ENCODE measurements around the gene PLP2. TPM values are rescaled to one million over a fixed set of nuclear protein-coding genes. Genes with fewer than 3 reads are reported as not detected.

PLP2 gene
- total RNA-seq, 2 donors from 2014 or later, result 19.4 to 30.1 TPM

- DNase-seq (peak; percentile 86 to 90 (median 88)), ATAC-seq (peak; percentile 94)
- intact Hi-C loops (cut with DNase I), result no loop called here
- WGBS, 2 donors, result 0 to 1% methylated on average over 6 to 45 of the region's 65 CpGs
- Histone ChIP-seq H3K27me3 (no peaks in the 10 kb centered on the region), H3K4me1 (peaks cover 10% of the 10 kb centered on the region), H3K9me3 (no peaks in the 10 kb centered on the region), H3K27ac (peak overlapping the region; percentile 77 to 96 (median 90)), H3K4me3 (peak overlapping the region in 1 of 2 donors; percentile 12), H3K36me3 (replicated peaks in 1 of 2; ENCODE audit: insufficient read depth in 1 of 2, low read depth in 2 of 2) (no peaks in the 10 kb centered on the region)
- TF ChIP-seq, protein P1, sequence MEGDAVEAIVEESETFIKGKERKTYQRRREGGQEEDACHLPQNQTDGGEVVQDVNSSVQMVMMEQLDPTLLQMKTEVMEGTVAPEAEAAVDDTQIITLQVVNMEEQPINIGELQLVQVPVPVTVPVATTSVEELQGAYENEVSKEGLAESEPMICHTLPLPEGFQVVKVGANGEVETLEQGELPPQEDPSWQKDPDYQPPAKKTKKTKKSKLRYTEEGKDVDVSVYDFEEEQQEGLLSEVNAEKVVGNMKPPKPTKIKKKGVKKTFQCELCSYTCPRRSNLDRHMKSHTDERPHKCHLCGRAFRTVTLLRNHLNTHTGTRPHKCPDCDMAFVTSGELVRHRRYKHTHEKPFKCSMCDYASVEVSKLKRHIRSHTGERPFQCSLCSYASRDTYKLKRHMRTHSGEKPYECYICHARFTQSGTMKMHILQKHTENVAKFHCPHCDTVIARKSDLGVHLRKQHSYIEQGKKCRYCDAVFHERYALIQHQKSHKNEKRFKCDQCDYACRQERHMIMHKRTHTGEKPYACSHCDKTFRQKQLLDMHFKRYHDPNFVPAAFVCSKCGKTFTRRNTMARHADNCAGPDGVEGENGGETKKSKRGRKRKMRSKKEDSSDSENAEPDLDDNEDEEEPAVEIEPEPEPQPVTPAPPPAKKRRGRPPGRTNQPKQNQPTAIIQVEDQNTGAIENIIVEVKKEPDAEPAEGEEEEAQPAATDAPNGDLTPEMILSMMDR (IDR thresholded peaks at IDR 0.05), result peak; percentile 60 to 92 (median 67)
- peak; percentile 29 to 57 (median 50) for TF ChIP-seq POLR2A (IDR thresholded peaks at IDR 0.05)
Measured at GRCh38 chrX:49155900-49156837, 15.5 kb upstream of the PLP2 start.

DNA sequence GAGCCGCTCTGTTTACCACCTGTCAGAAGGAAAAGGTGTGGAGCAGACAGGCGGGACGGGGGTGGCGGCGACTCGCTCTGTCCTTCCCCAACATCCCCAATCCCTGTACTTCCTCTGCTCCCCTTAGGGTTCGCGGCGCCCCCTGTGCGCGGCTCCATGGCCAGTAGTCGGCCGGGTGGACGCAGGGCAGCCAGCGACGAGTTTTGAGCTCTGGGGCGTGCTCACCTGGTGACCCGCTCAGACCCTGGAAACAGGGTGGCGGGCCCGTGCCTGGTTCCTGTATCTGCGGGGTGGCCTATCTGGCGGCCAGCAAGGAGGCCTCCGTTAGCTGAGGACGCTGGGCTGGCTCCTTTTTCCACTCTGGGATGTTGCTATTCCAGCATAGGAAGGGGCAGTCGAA lies 14.5 kb upstream of the PLP2 start:
- TF ChIP-seq POLR2A (IDR thresholded peaks at IDR 0.05), result no peak
- TF ChIP-seq, protein P1 (IDR thresholded peaks at IDR 0.05), result no peak
- no peak overlapping the region for H3K27ac ChIP-seq
- intact Hi-C loops (cut with DNase I), result no loop called here
- no peaks in the 10 kb centered on the region for H3K27me3 ChIP-seq
- 68 to 69% methylated on average over 10 to 14 of the region's 25 CpGs for WGBS, 2 donors
- no peaks in the 10 kb centered on the region for H3K9me3 ChIP-seq
- peaks cover 18% of the 10 kb centered on the region for H3K4me1 ChIP-seq
- H3K4me3 ChIP-seq, result no peak overlapping the region
- DNase-seq (no peak), ATAC-seq (no peak)
- H3K36me3 ChIP-seq (replicated peaks in 1 of 2; ENCODE audit: insufficient read depth in 1 of 2, low read depth in 2 of 2), result no peaks in the 10 kb centered on the region

DNA sequence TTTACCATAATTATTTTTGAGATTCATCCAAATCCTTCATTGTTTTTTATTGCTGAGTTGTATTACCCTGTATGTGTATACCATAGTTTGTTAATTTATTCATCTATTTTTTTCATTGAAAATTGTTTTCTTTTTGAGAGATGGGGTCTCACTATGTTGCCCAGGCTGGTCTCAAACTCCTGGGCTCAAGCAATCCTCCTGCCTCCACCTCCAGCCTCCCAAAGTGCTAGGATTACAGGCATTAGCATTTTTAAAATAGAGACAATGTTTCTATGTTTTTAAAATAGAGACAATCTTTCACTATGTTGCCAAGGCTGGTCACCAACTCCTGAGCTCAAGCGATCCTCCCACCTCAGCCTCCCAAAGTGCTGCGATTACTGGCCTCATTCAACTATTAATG lies 10.8 kb upstream of the PLP2 start:
- TF ChIP-seq, protein P1 (IDR thresholded peaks at IDR 0.05), result no peak
- no peak for TF ChIP-seq POLR2A (IDR thresholded peaks at IDR 0.05)
- WGBS, 2 donors, result 89% methylated on average over 2 of the region's 2 CpGs

GRCh38 chrX:49161632-49162031 lies 10.1 kb upstream of the PLP2 start:
- intact Hi-C loops (cut with DNase I), result no loop called here
- Histone ChIP-seq H3K4me3 (no peak overlapping the region), H3K4me1 (peaks cover 10% of the 10 kb centered on the region), H3K9me3 (no peaks in the 10 kb centered on the region), H3K27me3 (no peaks in the 10 kb centered on the region), H3K27ac (peak overlapping the region in 3 of 4 donors; percentile 50 to 93 (median 82)), H3K36me3 (replicated peaks in 1 of 2; ENCODE audit: insufficient read depth in 1 of 2, low read depth in 2 of 2) (no peaks in the 10 kb centered on the region)
- ATAC-seq (no peak), DNase-seq (no peak)
- WGBS, 2 donors, result 90 to 97% methylated on average over 5 of the region's 5 CpGs
- no peak for TF ChIP-seq POLR2A (IDR thresholded peaks at IDR 0.05)
- TF ChIP-seq, protein P1 (IDR thresholded peaks at IDR 0.05), result no peak

More for the DNA sequence above, 10.8 kb upstream of the PLP2 start:
- H3K4me3 ChIP-seq, result no peak overlapping the region
- no peak for ATAC-seq
- H3K9me3 ChIP-seq, result no peaks in the 10 kb centered on the region
- H3K27me3 ChIP-seq, result no peaks in the 10 kb centered on the region
- intact Hi-C loops (cut with DNase I), result no loop called here
- peaks cover 10% of the 10 kb centered on the region for H3K4me1 ChIP-seq
- H3K36me3 ChIP-seq (replicated peaks in 1 of 2; ENCODE audit: insufficient read depth in 1 of 2, low read depth in 2 of 2), result no peaks in the 10 kb centered on the region
- H3K27ac ChIP-seq, result no peak overlapping the region
- no peak for DNase-seq
